NCI-H510A treated with DMSO at 0.1 percent for 48 hours (cell line): ENCODE results near the gene RCAN2.
"Not testable (repeated sequence)": the region's sequence is repeated elsewhere in the genome, so short reads cannot be mapped to it uniquely, and the experiment has no call there.

Source experiments
- DNase-seq: peaks from one replicate; lab custom pipeline; 2025; lab: John Stamatoyannopoulos, UW

The RCAN2 gene

DNA sequence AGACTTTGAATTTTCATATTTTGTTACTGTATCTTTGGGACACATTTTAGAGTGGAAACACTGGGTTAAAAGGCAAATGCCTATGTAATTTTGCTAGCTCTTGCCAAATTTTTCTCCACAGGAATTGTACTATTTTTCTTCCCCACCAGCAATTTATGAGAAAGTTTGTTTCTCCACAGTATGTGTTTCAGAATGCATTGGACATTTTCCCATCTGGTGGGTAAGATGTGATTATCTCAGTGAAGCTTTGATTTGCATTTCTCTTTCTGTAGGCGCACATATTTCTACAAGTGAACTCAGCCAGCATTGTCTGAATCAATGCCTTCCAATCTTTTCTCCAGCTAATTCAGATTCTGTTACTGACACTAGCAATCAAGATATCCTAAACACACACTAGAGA lies 157.8 kb downstream of the RCAN2 start:
- DNase-seq: no peak

GRCh38 chr6:46332448-46332847 lies 158.8 kb downstream of the RCAN2 start:
- DNase-seq: not testable (repeated sequence)

DNA sequence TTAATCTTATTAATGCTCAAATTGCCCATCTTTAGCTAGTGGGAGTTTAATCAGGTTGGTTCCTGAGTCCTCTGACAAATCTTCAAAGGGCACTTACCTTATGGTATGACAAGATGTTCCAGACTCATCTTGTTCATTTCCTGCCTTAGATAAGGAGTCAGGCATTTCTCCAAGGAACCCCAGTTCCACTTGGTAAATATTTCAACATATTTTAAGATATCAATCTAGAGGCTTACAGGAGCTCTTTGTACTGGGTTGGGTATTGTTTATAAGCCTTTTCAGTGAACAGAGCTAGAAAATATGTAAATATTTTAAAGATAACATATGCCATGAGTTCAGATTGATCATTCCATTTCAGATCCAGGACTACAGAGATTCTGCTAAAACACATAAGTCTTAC lies 159.8 kb downstream of the RCAN2 start:
- no peak for DNase-seq

DNA sequence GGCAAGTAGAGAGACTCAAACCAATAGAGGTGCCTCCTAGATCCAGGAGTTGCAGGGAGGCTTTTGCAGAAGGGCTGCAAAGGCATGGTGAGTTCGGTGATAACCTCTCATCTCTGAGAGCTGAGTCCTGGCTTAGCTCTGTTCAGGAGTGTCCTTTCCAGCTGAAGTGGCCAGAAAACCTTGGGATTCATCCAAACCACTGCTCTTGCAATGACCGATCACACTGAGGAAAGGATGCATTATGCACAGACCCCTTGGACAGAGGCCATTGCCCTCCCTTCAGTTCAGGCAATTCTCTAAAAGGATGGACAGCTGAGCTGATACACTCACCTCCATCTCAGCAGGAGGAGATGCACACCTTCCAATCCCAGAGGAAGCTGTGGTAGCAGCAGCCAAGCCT lies 161.7 kb downstream of the RCAN2 start:
- DNase-seq: no peak

DNA sequence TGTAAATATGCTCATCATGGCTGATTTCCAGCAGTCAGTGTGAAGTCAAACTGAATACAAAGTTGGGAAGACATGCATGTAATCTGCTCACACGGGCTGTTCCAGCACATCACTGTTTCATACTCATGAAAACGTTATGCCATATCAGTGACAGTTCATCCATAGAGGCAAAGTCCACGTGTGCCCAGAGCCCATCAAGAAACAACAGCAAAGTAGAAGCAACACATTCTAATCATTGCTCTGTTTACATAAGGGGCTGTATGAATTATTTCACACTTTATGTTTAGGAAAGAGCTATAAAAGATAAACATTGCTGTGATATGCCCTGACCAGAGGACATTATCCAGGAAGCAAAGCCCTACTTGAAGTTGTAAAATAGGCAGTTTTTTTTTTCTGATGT lies 163.5 kb downstream of the RCAN2 start:
- no peak for DNase-seq

DNA sequence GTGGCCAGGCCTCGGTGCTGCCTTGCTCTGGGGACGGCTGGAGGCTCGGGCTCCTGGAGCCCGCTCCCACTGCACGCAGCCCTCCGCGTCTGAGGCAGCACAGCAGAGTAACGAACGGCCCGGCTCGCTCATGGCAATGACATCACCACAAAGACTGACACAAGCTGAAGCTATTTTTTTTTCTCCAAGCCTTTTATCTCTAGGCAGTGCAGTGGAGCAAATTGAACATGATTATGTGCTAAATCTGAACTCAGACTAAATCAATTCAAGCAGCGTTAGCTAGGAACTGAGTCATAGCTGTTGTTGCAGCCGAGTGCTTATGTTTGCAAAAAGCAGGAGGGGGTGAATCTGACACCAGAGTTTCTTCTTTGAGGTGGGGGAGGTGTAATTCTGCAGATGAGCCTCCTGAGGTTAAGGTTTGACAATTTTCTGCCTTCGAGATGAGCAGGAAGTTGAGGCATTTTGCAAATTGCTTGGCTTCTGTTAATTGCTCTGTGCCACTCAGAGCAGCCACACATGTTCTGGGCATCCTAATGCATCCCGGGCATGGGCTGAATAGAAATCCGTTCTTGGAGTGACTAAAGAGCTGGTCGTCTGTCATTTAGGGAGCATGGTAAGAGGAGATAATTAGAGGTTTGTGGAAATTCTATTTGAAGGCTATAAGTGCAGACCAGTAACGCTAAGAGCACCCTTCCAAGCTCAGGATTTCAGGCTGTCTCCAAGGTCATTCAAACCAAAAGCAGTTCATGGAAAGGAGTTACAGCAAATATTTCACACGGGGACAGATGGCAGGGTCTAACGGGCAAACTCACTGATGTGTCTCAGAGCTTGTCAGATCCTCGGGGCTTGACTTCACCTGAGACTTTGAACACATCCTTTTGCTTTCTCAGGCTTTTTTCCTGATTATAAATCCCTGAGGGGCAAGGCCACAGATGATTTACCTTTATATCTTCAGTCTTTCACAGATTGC lies 165.4 kb downstream of the RCAN2 start:
- peak; percentile 68 for DNase-seq

DNA sequence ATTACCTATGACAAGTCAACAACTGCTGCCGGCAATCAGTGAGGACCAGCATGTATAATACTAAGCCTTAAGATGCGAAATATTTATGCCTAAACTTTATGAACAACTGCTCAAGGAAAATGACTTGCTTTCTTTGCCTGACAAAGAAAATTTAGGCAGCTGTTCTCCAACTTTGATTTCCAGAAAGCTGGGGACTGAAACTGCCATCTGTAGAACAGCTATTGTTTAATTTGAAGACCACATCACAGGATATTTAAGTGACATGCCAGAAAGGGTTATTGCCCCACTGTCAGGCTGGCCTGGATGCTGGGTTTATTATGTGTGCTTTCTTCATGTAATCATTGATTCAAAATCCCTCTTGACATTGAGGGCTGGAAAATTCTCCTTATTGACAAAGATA lies 166.5 kb downstream of the RCAN2 start:
- DNase-seq: no peak

- DNase-seq: no peak
Measured at GRCh38 chr6:46323966-46324622, 167.2 kb downstream of the RCAN2 start.

- no peak for DNase-seq
Measured at GRCh38 chr6:46323312-46323965, 167.8 kb downstream of the RCAN2 start.

GRCh38 chr6:46320505-46320904 lies 170.7 kb downstream of the RCAN2 start:
- DNase-seq: no peak

- DNase-seq: no peak
Measured at GRCh38 chr6:46315589-46315988, 175.7 kb downstream of the RCAN2 start.

GRCh38 chr6:46312654-46313053 lies 178.6 kb downstream of the RCAN2 start:
- DNase-seq: no peak

DNA sequence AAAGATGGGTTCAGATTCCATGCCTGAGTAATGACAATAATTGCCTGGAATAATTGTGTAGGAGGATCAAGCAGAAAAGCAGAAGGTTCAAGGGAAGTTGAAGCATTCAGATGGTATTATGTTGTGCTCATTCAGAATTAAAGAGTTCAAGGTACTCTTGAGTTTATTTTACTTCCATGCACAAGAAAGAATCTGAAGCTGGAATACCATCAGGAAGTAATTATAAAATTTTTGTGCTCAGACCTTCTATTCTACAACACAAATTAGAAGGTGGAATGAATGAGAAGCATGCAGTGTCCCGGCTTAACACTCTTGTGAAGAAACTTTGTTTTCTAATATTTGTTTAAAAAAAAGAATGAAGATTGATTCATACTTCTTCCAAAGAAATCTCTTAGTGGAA lies 181.1 kb downstream of the RCAN2 start:
- no peak for DNase-seq

DNA sequence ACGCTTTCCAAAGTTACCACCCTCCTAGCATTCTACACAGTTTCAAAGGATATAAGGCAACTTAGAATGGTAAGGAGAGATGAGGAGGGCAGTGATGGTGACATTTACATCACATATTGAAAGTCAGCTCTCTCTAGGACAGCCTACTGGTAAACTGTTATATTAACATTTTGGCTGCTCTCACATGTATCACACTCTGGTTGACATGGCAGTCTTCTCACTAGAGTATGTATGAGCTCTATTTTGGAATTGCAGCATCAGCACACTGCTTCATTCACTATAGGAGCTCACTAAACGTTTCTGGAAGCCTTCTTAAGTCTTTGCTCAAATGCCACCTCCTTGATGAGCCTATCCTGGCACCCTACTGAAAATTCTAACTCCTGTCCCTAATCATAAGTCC lies 184.8 kb downstream of the RCAN2 start:
- no peak for DNase-seq

GRCh38 chr6:46305833-46306232 lies 185.4 kb downstream of the RCAN2 start:
- DNase-seq: no peak

- DNase-seq: no peak
Measured at GRCh38 chr6:46305236-46305635, 186.0 kb downstream of the RCAN2 start.

DNA sequence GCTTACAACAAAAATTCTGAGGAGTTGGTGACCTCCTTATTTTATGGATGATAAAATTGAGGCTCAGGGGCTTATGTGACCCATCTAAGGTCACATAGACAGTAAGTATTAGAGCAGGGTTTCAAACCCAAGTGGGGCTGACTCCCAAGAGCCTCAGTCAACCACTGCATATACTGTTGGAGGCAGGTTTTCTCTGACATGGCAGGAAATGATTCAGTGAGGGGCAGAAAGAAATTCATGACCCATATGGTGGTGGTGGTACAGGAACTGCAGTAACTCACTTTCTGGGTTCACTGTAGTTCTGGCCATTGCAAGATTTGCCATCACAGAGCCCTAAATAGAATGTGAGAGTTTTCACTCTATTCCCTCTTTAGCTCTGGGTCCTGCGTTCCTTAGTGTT lies 188.4 kb downstream of the RCAN2 start:
- DNase-seq: no peak

DNA sequence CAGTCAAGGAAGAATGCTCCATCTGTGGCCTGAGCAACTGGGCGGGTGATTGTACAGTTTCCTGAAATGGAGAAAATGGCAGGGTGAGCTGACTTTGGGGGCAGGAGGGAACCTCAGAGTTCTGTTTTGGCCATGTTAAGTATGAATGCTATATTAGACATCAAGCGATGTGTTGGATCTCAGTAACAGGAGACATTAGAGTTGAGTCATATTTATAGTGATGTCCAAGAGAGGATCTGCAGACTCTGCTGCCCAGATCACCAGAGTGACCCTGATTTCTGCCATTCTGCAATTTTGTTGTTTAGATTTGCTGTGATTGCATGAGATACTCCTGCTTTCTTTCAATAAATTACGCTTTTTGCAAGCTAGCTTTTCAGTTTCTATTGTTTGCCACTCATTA lies 189.1 kb downstream of the RCAN2 start:
- no peak for DNase-seq

- no peak for DNase-seq
Measured at GRCh38 chr6:46299253-46299652, 192.0 kb downstream of the RCAN2 start.

DNA sequence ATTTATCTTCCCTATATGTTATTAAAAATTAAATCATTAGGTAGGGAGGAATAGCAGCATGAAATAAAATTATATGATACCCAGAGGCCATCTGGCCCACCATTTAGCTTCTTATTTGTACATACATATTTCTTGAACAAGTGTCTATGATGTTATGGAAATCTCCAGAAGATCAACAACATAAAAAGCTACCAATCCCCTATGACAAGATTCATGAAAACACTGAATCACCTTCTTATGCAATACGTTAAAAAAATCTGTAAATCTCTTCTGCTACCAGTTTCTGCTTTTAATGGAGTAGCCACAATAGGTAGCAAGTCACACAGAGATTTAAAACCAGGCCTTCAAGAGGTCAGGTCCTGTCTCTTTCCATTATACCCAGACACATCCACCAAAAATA lies 194.7 kb downstream of the RCAN2 start:
- no peak for DNase-seq

GRCh38 chr6:46293641-46294316 lies 197.5 kb downstream of the RCAN2 start:
- DNase-seq: no peak

DNA sequence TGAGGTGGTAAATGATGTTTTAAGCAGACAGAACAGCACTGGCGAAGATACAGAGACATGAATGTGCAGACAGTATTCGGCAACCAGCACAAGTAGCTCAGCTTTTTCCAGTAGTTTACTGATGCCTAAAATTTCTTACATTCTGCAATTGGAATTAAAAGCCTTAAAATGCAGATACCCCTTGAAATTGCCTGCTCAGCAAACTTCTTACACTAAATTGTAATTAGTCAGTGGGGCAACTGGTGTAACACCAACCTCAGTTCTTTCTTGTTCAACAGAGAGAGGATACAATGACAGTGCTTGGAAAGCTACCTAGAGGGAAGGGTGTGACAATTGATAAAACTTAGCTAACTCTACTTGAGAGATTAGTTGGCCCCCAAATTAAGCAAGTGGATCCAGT lies 199.4 kb downstream of the RCAN2 start:
- DNase-seq: no peak
